Measurements from ENCODE around the gene TBC1D9B.

The TBC1D9B gene

DNA sequence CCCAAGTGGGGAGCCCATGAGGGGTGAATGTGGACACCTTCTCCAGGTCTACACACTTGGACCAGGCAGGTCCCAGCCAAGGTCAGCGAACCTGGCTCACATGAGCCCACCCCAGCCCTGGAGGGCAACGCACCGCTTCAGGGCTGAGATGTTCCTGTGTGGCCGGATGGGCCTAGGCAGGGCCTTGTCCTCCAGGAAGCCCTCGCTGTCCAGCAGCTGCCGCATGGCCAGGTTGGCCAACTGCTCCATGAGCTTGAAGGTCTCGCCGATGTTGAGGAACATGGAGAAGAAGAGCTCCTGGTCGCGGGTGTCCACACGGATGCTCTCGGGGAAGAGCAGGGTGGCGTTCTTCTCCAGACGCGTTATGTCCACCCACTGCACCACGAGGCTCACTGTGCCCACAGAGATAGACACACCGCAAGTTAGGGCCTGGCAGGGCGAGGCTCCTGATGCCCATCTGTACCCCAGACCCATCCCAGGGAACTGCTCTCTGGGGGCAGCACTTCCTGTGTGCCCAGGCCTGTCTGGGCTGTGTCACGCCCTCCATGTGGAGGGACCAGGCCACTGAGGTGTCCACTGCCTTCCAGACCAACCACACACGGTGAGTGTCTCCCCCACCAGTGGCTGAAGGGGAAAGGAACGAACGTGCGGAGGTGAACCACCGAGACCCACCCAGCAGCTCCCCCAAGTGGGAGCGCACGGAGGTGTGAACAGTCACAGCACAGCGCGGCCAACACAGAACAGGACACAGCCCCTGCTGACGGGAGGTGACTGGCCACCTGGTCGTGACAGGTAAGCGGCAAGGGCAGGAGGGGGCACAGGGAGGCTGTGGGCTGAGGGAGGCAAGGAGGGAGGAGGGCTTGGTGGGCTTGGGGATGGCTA is 14.4 kb downstream of the TBC1D9B start:
- Histone ChIP-seq H3K9me3 (ENCODE audit: control insufficient read depth, insufficient read depth, low read length) (no peaks in the 10 kb centered on the region), H3K4me3 (ENCODE audit: low read depth, low read length) (no peak overlapping the region), H3K36me3 (ENCODE audit: control insufficient read depth, insufficient read depth, low read length) (peaks cover 54% of the 10 kb centered on the region), H3K4me1 (ENCODE audit: control insufficient read depth, insufficient read depth, low read length) (no peaks in the 10 kb centered on the region), H3K27me3 (ENCODE audit: control insufficient read depth, insufficient read depth, low read length) (no peaks in the 10 kb centered on the region), H3K9ac (ENCODE audit: low read depth, low read length) (no peak overlapping the region)

DNA sequence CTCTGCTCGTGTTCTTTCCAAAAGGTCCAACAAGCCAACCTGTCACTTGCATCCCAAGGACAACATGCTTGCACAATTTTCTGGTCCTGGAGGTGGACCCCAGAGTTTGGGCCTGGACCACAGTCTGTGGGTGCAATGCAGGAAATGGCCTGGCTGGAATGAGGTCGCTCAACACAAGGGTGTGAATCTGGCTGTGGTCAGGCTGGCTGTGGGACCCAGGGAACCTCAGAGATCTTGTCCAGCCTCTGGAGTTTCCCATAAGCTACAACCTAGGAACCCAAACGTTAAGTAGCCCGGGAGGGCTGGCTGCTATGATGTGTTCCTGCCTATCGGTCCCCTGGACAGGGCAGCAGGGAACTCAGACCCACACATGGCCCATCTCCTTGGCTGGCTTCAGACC is 15.4 kb downstream of the TBC1D9B start:
- Histone ChIP-seq H3K4me3 (ENCODE audit: low read depth, low read length) (no peak overlapping the region), H3K9ac (ENCODE audit: low read depth, low read length) (no peak overlapping the region), H3K36me3 (ENCODE audit: control insufficient read depth, insufficient read depth, low read length) (peaks cover 54% of the 10 kb centered on the region)

DNA sequence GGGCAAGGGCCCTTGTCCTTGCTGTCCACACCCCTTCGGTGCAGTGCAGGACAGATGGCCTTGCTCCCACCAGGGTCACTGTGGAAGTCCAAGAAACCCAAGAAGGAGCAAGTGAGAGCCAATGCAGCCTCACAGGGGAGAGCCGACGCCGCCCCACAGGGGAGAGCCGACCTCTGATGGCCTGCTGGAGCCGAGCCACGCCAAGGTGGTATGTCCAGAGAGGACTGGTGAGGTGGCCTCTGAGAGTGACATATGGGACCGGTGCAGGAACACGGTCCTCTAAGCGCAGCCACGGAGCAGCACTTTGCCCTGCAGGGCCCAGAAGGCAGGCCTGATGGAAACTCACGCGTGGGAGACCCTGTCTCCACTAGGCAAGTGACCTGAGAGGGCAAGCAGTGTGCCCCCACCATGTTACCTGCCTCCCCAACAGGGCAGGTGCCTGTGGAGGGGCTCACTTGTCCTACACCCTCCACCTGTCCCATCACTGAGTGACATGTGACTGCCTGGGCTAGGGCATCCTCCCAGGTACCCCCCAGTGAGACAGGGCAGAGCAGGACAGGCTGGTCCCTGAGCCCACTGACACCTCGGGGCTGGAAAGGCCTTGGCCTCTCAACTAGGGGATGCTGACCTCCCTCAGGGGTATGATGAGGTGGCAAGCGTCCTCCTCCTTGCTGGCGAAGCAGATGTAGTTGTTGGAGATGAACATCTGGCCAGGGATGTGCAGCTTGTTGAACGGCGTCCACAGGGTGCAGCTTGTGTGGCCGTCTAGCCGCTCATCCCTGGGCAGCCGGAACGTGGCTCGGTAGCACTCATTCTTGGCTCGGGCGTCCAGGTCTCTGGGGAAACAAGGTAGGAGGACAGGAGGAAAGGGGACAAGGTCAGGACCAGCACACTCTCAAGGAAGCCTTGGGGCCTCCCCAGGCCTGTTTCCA is 16.7 kb downstream of the TBC1D9B start:
- peaks cover 58% of the 10 kb centered on the region for H3K36me3 ChIP-seq (ENCODE audit: control insufficient read depth, insufficient read depth, low read length)

More for the DNA sequence above, 15.4 kb downstream of the TBC1D9B start:
- H3K27me3 ChIP-seq (ENCODE audit: control insufficient read depth, insufficient read depth, low read length): no peaks in the 10 kb centered on the region
- H3K4me1 ChIP-seq (ENCODE audit: control insufficient read depth, insufficient read depth, low read length): no peaks in the 10 kb centered on the region
- no peaks in the 10 kb centered on the region for H3K9me3 ChIP-seq (ENCODE audit: control insufficient read depth, insufficient read depth, low read length)

DNA sequence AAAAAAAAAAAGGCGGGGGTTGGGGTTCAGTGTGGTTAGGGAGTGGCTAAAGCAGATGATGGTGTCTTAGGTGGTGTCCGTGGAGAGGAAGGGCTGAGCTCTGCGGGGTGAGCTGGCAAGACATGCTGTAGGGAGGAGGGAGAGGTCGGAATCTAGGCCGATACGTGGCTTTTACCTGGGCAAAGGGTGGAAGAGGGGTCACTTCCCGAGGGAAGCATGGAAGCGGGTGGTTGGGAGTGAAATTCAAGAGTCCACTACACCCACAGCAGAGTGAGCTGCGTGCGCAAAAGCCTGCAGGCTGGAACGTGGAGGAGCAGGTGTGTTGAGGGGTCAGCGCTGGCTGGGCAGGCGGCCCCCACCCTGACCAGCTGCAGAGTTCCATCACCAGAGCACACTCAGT is 17.8 kb downstream of the TBC1D9B start:
- Histone ChIP-seq H3K4me1 (ENCODE audit: control insufficient read depth, insufficient read depth, low read length) (no peaks in the 10 kb centered on the region), H3K9ac (ENCODE audit: low read depth, low read length) (no peak overlapping the region), H3K9me3 (ENCODE audit: control insufficient read depth, insufficient read depth, low read length) (no peaks in the 10 kb centered on the region), H3K36me3 (ENCODE audit: control insufficient read depth, insufficient read depth, low read length) (peaks cover 62% of the 10 kb centered on the region), H3K4me3 (ENCODE audit: low read depth, low read length) (no peak overlapping the region), H3K27me3 (ENCODE audit: control insufficient read depth, insufficient read depth, low read length) (no peaks in the 10 kb centered on the region)

More for the DNA sequence above, 16.7 kb downstream of the TBC1D9B start:
- no peaks in the 10 kb centered on the region for H3K27me3 ChIP-seq (ENCODE audit: control insufficient read depth, insufficient read depth, low read length)
- H3K9me3 ChIP-seq (ENCODE audit: control insufficient read depth, insufficient read depth, low read length): no peaks in the 10 kb centered on the region
- no peaks in the 10 kb centered on the region for H3K4me1 ChIP-seq (ENCODE audit: control insufficient read depth, insufficient read depth, low read length)
- H3K4me3 ChIP-seq (ENCODE audit: low read depth, low read length): no peak overlapping the region
- H3K9ac ChIP-seq (ENCODE audit: low read depth, low read length): no peak overlapping the region

DNA sequence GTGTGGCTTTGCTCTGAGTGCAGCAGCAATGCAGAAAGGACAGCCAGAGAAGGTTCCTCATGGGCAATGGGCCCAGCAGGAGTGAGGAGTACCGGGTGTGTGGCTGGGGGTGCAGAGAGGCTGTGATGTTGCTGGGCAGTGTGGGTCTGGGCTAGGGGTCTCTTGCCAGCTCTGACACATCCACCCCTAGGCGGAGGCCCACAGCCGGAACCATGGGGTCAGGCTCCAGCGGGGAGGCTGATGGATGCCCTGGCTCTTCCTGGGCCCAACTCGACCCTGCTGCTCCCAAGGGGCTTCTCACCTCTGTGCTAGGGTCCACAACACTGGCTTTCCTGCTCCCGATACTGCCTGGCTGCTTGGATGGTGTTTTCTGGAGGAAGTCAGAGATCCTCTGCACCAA is 19.9 kb downstream of the TBC1D9B start:
- Histone ChIP-seq H3K4me3 (ENCODE audit: low read depth, low read length) (no peak overlapping the region), H3K36me3 (ENCODE audit: control insufficient read depth, insufficient read depth, low read length) (peaks cover 68% of the 10 kb centered on the region), H3K9ac (ENCODE audit: low read depth, low read length) (no peak overlapping the region), H3K27me3 (ENCODE audit: control insufficient read depth, insufficient read depth, low read length) (no peaks in the 10 kb centered on the region), H3K9me3 (ENCODE audit: control insufficient read depth, insufficient read depth, low read length) (no peaks in the 10 kb centered on the region), H3K4me1 (ENCODE audit: control insufficient read depth, insufficient read depth, low read length) (no peaks in the 10 kb centered on the region)

DNA sequence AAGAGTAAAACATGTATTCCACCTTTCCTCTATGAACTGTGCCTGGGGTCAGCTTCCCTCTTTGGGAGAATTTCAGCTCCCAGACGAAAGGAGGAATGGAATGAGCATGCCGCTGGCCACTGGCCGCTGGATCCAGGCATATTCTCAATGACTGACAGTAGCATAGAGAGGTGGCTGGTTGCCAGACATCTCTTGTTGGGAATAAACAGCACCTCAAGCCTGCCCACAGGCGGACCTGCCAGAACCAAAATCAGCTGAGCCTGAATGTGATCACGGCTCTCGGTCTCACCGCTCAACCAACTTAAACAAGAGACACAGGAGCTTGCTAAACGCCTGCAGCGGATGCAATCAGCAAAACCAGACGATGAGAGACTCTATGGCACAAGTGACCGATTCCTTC is 20.6 kb downstream of the TBC1D9B start:
- Histone ChIP-seq H3K36me3 (ENCODE audit: control insufficient read depth, insufficient read depth, low read length) (peaks cover 65% of the 10 kb centered on the region), H3K9me3 (ENCODE audit: control insufficient read depth, insufficient read depth, low read length) (no peaks in the 10 kb centered on the region), H3K4me1 (ENCODE audit: control insufficient read depth, insufficient read depth, low read length) (no peaks in the 10 kb centered on the region), H3K4me3 (ENCODE audit: low read depth, low read length) (no peak overlapping the region), H3K9ac (ENCODE audit: low read depth, low read length) (no peak overlapping the region), H3K27me3 (ENCODE audit: control insufficient read depth, insufficient read depth, low read length) (no peaks in the 10 kb centered on the region)

DNA sequence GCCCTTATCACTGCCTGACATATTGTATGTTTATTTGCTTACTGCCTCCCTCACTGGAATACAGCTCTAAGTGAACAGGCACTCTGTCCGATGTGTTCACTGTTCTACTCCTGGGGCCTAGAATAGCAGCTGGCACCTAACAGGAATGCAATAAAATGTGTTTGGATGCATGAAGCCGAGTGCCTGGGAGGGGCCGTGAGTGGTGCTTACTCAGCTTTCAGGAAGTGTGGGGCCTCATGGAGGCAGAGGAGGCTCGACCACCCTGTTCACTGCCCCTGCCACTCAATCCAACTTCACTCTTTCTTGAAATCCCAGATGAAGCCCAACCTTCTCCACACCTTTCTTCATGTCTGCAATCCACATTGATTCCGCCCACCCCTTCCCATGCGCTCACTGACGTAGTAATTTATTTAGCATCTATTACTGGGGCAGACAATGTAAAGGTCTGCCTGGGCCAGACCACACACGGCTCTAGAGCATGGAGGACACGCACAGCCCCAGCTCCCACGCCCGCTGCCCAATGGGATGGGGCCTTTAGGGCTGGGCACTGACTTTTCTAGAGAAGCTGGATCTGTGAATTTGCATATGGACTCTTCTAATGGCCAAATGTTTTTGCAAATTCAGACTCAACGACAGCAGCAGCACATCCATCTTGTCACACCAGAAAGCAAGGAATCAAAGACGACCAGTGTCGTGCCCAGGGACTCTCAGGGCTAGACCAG is 21.3 kb downstream of the TBC1D9B start:
- H3K36me3 ChIP-seq (ENCODE audit: control insufficient read depth, insufficient read depth, low read length): peaks cover 58% of the 10 kb centered on the region
- no peaks in the 10 kb centered on the region for H3K9me3 ChIP-seq (ENCODE audit: control insufficient read depth, insufficient read depth, low read length)
- H3K27me3 ChIP-seq (ENCODE audit: control insufficient read depth, insufficient read depth, low read length): no peaks in the 10 kb centered on the region
- H3K9ac ChIP-seq (ENCODE audit: low read depth, low read length): no peak overlapping the region
- H3K4me3 ChIP-seq (ENCODE audit: low read depth, low read length): no peak overlapping the region
- H3K4me1 ChIP-seq (ENCODE audit: control insufficient read depth, insufficient read depth, low read length): no peaks in the 10 kb centered on the region

DNA sequence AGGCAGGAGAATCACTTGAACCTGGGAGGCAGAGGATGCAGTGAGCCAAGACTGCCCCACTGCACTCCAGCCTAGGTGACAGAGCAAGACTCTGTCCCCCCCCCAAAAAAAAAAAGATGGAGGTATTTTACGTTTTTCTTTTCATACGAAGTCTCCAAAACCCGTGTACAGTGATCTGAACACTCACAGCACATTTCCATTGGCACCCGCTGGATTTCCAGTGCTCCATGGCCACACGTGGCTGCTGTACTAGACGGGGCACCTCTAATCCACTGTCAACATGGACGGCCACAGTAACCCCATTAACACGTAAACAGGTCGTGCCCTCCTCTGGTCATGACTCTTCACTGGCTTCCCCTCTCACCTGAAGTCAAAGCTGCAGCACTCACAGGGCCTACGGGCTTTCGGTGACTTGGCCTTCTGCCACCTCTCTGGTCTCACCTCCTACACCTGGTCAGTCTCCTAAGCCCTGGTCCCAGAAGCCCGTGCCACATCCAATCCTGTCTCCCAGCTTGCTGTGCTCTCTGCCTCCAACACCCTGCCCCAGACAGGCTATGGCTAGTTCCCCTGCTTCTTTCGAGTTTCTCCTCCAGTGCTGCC is 22.1 kb downstream of the TBC1D9B start:
- Histone ChIP-seq H3K9ac (ENCODE audit: low read depth, low read length) (no peak overlapping the region), H3K9me3 (ENCODE audit: control insufficient read depth, insufficient read depth, low read length) (no peaks in the 10 kb centered on the region), H3K4me3 (ENCODE audit: low read depth, low read length) (no peak overlapping the region), H3K36me3 (ENCODE audit: control insufficient read depth, insufficient read depth, low read length) (peaks cover 50% of the 10 kb centered on the region), H3K4me1 (ENCODE audit: control insufficient read depth, insufficient read depth, low read length) (no peaks in the 10 kb centered on the region), H3K27me3 (ENCODE audit: control insufficient read depth, insufficient read depth, low read length) (no peaks in the 10 kb centered on the region)

DNA sequence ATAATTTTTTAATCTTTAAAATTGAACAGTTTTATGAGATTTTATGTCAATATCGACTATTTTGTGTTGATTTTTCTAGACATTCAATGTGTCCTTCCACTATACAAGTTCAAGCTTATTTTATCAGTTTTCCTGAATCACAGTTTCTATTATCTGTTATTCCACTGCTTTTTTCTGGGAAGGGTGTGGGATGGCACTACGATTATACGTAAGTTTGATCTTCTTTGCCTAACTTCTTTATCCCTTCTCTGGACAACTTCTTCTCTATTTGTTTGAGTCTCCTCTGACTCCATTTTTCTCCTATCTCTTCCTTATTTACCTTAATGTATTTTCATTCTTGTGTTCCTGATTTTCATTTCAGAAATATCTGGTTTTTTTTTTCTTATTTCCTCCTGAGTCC is 24.5 kb downstream of the TBC1D9B start:
- no peaks in the 10 kb centered on the region for H3K4me1 ChIP-seq (ENCODE audit: control insufficient read depth, insufficient read depth, low read length)
- no peak overlapping the region for H3K4me3 ChIP-seq (ENCODE audit: low read depth, low read length)
- no peaks in the 10 kb centered on the region for H3K27me3 ChIP-seq (ENCODE audit: control insufficient read depth, insufficient read depth, low read length)
- no peaks in the 10 kb centered on the region for H3K9me3 ChIP-seq (ENCODE audit: control insufficient read depth, insufficient read depth, low read length)
- H3K9ac ChIP-seq (ENCODE audit: low read depth, low read length): no peak overlapping the region
- H3K36me3 ChIP-seq (ENCODE audit: control insufficient read depth, insufficient read depth, low read length): peaks cover 43% of the 10 kb centered on the region

DNA sequence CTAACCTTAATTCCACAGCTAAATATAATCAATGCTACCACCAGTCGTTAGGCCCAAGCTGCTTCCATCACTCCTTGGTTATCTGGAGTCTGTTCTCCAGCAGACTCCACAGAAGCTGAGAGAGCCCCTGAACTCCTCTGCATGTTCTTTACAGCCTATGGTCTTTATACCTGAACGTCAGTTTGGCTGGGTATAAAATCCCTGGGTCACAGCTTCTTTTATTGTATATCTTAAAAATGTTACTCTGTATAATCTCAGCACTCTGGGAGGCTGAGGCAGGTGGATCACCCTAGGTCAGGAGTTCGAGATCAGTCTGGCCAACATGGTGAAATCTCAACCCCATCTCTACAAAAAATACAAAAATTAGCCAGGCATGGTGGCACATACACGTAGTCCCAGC is 25.4 kb downstream of the TBC1D9B start:
- no peaks in the 10 kb centered on the region for H3K4me1 ChIP-seq (ENCODE audit: control insufficient read depth, insufficient read depth, low read length)
- no peaks in the 10 kb centered on the region for H3K27me3 ChIP-seq (ENCODE audit: control insufficient read depth, insufficient read depth, low read length)
- H3K4me3 ChIP-seq (ENCODE audit: low read depth, low read length): no peak overlapping the region
- H3K9me3 ChIP-seq (ENCODE audit: control insufficient read depth, insufficient read depth, low read length): no peaks in the 10 kb centered on the region
- H3K36me3 ChIP-seq (ENCODE audit: control insufficient read depth, insufficient read depth, low read length): peaks cover 40% of the 10 kb centered on the region
- H3K9ac ChIP-seq (ENCODE audit: low read depth, low read length): no peak overlapping the region
